NCI-H146 (cell line): Measurements from ENCODE around the gene GPR89A.
A peak's percentile ranks its signal among the peaks of the same experiment; 100 is the strongest.
"Not testable (repeated sequence)": the region's sequence is repeated elsewhere in the genome, so short reads cannot be mapped to it uniquely, and the experiment has no call there.

ENCODE experiments used
- DNase-seq: peaks from one replicate; lab custom pipeline; 2025; lab: John Stamatoyannopoulos, UW

Gene GPR89A

GRCh38 chr1:145607833-145608733 lies at the start of gene GPR89A:
TSS of gene GPR89A (plus strand) at chr1:145607988. CDS start at chr1:145608134, 146 bp downstream.
- DNase-seq = peak; percentile 92

- not testable (repeated sequence) for DNase-seq
These were observed 21.0 kb upstream of the GPR89A start for GRCh38 chr1:145586820-145587219.

GRCh38 chr1:145590806-145591205 lies 17.0 kb upstream of the GPR89A start:
- not testable (repeated sequence) for DNase-seq

DNA sequence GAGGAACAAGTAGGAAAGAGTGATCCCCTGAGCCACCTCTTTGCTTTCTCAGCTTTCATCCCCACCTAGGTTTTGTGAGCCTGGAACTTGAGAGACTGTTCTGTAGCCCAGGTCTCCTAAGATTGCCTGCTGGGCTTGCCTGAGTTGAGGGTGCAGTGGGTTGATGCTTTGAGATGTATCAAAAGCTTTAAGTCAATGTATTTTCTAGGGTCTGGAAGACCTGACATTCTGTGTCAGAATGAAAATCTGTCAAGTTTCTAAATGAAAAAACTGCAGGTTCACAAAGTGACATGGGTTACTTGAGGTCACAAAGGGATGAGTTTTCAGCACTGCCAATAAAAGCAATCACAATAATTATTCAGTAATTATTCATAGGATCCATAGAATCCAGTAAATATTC lies 15.4 kb upstream of the GPR89A start:
- not testable (repeated sequence) for DNase-seq

DNA sequence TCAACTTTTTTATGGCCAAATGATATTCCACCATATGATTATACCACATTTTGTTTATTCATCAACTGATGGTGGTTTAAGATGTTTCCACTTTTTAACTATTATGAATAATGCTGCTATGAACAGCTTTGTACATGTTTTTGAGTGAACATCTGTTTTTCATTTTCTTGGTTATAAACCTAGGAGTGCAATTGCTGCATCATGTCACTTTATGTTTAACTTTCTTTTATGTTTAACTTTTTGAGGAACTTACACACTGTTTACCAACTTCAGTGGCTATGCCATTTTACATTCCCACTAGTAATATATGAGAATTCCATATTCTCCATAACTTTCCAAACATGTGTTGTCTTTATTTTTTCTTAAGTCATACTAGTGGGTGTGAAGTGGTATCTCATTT lies 12.4 kb upstream of the GPR89A start:
- DNase-seq = not testable (repeated sequence)

DNA sequence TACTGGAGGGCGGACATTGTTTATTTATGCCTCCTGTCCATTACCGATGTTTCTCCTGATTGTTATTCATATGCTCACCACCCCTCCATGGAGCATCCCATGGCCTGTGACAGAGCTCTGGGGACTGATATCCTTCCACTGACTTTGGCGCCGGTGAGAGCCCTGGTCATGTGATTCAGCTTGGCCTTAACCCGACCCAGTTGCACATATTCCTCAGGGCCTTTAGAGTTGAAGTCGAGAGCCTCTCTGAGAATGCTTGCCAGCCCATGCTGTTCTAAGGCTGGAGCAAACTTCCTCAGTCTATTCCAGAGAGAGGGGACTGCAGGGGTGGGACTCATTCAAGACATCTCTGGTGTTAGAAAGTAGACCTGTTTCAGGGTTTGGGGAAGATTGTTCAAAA lies 11.6 kb upstream of the GPR89A start:
- not testable (repeated sequence) for DNase-seq

DNA sequence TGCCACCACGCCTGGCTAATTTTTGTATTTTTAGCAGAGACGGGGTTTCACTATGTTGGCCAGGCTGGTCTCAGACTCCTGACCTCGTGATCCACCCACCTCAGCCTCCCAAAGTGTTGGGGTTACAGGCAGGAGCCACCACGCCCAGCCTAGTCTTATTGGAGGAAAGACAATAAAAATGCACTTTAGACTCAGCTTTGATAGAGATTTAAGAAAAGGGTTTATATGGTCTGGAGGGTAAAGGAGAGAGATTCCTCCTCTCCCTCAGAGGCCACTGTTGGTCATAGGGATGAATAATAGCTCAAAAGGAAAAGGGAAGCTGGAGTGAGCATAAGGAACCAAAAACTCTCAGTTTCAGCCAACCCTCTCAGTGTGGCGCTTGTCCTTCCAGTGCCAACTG lies 8.4 kb upstream of the GPR89A start:
- not testable (repeated sequence) for DNase-seq

- DNase-seq = no peak
These were observed 6.2 kb upstream of the GPR89A start for GRCh38 chr1:145601593-145601992.

DNA sequence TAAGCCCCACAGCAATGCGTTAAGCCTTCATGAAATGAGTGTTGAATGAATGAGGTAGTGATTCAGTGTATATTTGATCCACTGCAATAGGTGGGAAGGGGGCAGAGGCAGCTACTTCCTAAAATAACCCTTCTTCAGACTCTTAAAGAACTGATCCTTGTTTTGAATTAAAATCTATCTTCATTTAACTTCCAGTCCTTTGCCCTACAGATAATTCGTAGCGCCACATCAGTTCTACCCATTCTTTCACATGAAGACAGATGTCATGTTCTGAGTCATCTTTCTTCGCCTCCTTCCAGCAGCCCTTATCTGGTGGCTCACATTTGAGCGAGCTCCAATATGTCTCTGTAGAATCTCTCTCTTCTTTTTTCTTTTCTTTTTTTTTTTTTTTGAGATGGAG lies 948 bp upstream of the GPR89A start:
- not testable (repeated sequence) for DNase-seq

DNA sequence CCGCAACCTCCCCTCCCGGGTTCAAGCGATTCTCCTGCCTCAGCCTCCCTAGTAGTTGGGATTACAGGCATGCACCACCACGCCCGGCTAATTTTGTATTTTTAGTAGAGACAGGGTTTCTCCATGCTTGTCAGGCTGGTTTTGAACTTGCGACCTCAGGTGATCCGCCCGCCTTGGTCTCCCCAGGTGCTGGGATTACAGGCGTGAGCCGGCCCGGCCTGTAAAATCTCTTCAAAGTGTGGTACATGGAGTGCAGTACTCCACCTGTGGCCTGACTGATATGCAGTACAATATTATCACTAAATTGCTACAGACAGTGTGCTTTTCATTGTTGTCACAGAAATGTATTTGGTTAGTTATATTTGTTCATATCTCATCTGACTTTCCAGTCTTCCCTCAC lies 499 bp upstream of the GPR89A start:
- DNase-seq = not testable (repeated sequence)

- not testable (repeated sequence) for DNase-seq
These were observed 3.0 kb downstream of the GPR89A start for GRCh38 chr1:145610744-145611143.

DNA sequence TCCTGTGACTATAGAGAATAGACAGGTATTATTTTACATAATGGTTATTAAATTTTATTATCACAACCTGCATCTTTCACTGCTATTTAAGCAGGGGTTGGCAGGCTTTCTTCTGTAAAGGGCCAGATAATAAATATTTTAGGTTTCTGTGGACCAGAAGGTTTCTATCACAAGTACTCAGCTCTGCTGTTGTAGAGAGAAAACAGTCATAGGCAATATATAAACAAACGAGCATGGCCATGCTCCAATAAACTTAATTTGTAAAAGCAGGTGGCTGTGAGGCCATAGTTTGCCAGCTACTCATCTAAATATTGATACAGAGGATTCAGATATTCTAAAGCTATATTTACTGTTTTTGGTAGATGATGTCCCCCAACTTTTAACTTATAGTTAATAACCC lies 12.3 kb downstream of the GPR89A start:
- DNase-seq = not testable (repeated sequence)

DNA sequence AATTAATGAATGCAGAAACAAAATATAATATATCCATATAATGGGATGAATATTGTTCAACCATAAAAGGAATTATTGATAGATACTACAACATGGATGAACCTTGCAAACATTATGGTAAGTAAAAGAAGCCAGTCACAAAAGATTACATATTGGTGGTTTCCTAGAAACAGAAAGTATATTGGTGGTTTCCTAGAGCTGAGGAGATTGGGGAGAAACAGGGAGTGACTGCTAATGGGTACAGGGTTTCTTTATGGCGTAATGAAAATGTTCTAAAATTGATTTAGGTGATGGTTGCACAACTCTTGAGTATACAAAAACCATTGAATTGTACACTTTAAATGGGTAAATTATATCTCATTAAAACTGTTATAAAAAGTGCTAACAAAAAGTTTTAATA lies 14.4 kb downstream of the GPR89A start:
- DNase-seq = not testable (repeated sequence)

DNA sequence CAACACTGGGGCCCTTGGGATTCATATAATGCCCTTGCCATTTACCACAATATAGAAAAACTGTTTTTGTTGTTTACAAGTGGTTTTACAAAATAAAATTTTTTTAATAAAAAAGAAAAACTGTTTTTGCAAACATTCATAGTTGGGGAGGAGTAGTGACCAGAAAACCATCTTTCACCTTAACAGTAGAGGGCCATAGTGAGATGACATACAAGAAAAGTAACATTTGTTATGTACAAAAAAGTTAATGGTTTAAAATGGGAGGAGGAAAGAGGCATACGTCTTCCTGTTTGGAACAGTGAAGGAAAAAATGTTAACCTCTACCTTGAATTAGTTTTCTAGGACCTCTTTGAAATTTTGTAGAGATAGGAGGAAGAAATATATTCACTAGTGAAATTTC lies 28.4 kb downstream of the GPR89A start:
- not testable (repeated sequence) for DNase-seq

DNA sequence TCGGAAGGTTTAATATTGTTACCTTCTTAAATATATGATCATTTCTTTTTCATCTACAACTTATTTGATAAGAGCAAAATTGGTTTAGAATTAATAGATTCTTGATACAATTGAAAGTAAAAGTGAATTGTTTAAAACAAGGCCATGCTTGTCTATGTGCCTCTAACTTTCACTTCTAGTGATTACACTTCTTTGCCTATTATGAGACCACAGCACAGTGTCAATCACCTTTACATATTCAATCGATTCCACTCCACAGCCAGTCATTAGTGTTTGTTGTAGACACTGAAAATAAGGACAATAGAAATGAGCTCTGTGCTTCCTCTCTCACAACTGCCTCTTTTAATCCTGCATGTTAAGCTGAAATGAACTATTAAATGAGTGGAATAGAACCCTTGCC lies 34.1 kb downstream of the GPR89A start:
- DNase-seq = not testable (repeated sequence)

DNA sequence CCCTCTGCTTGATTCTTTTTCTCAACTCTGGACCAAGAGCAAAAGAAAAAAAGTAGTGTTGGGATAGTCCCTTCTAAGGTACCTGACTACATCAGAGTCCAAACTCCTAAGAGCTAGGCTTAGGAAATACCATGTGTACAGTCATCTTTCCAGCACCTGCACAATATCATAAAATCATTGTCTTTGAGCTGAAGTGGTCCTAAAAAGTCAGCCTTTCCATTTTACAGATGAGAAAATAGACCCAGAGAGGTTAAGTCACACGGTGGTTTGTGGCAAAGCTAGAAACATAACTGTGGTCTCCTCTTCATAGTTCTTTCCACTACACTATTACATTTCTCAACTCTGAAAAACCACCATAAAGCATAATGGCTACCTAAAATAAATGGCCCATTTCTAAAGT lies 36.2 kb downstream of the GPR89A start:
- not testable (repeated sequence) for DNase-seq

GRCh38 chr1:145656245-145656943 lies 48.6 kb downstream of the GPR89A start:
- DNase-seq = not testable (repeated sequence)

GRCh38 chr1:145662502-145662901 lies 54.7 kb downstream of the GPR89A start:
- DNase-seq = peak; percentile 67

GRCh38 chr1:145665015-145665414 lies 57.2 kb downstream of the GPR89A start:
- not testable (repeated sequence) for DNase-seq

- DNase-seq = not testable (repeated sequence)
These were observed 63.4 kb downstream of the GPR89A start for GRCh38 chr1:145670995-145671745.

GRCh38 chr1:145673217-145673616 lies 65.4 kb downstream of the GPR89A start:
- not testable (repeated sequence) for DNase-seq

- DNase-seq = not testable (repeated sequence)
These were observed 77.1 kb downstream of the GPR89A start for GRCh38 chr1:145684858-145685257.
